Measurements from ENCODE around the gene FFAR3.
"Not testable (repeated sequence)": the region's sequence is repeated elsewhere in the genome, so short reads cannot be mapped to it uniquely, and the experiment has no call there.

FFAR3 gene

GRCh38 chr19:35349614-35350521 lies 8.4 kb upstream of the FFAR3 start:
- no peak for DNase-seq (ENCODE audit: insufficient read length, low spot score)
- FAIRE-seq: no peak

- no peak for FAIRE-seq
- DNase-seq (ENCODE audit: insufficient read length, low spot score): no peak
Observed at GRCh38 chr19:35350591-35350990, 7.7 kb upstream of the FFAR3 start.

- FAIRE-seq: no peak
Observed at GRCh38 chr19:35351411-35352176, 6.7 kb upstream of the FFAR3 start.

GRCh38 chr19:35352177-35352447 lies 6.1 kb upstream of the FFAR3 start:
- FAIRE-seq (no peak), DNase-seq (ENCODE audit: insufficient read length, low spot score) (no peak)

More at GRCh38 chr19:35351411-35352176, 6.7 kb upstream of the FFAR3 start:
- DNase-seq (ENCODE audit: insufficient read length, low spot score): no peak

- DNase-seq (ENCODE audit: insufficient read length, low spot score): peak; percentile 88
- peak; percentile 33 for FAIRE-seq
Observed at GRCh38 chr19:35352448-35353304, 5.6 kb upstream of the FFAR3 start.

GRCh38 chr19:35353635-35354034 lies 4.6 kb upstream of the FFAR3 start:
- no peak for DNase-seq (ENCODE audit: insufficient read length, low spot score)

GRCh38 chr19:35354898-35355297 lies 3.4 kb upstream of the FFAR3 start:
- DNase-seq (ENCODE audit: insufficient read length, low spot score) (no peak), FAIRE-seq (no peak)

More at GRCh38 chr19:35353635-35354034, 4.6 kb upstream of the FFAR3 start:
- FAIRE-seq: no peak

GRCh38 chr19:35355791-35356460 lies 2.3 kb upstream of the FFAR3 start:
- no peak for FAIRE-seq

GRCh38 chr19:35358834-35359233 lies 574 bp downstream of the FFAR3 start:
- peak; percentile 83 for FAIRE-seq
- not testable (repeated sequence) for DNase-seq (ENCODE audit: insufficient read length, low spot score)

More at GRCh38 chr19:35355791-35356460, 2.3 kb upstream of the FFAR3 start:
- DNase-seq (ENCODE audit: insufficient read length, low spot score): no peak

GRCh38 chr19:35359395-35359794 lies 1.1 kb downstream of the FFAR3 start:
- DNase-seq (ENCODE audit: insufficient read length, low spot score); FAIRE-seq: not testable (repeated sequence)

GRCh38 chr19:35360081-35360480 lies 1.8 kb downstream of the FFAR3 start:
- FAIRE-seq; DNase-seq (ENCODE audit: insufficient read length, low spot score): not testable (repeated sequence)

- DNase-seq (ENCODE audit: insufficient read length, low spot score) (no peak), FAIRE-seq (no peak)
Observed at GRCh38 chr19:35360880-35361420, 2.7 kb downstream of the FFAR3 start.

GRCh38 chr19:35362261-35363000 lies 4.2 kb downstream of the FFAR3 start:
- DNase-seq (ENCODE audit: insufficient read length, low spot score) (no peak), FAIRE-seq (no peak)

- no peak for FAIRE-seq
- no peak for DNase-seq (ENCODE audit: insufficient read length, low spot score)
Observed at GRCh38 chr19:35363001-35363590, 4.8 kb downstream of the FFAR3 start.

GRCh38 chr19:35363711-35364425 lies 5.6 kb downstream of the FFAR3 start:
- no peak for FAIRE-seq
- no peak for DNase-seq (ENCODE audit: insufficient read length, low spot score)

GRCh38 chr19:35365303-35365702 lies 7.0 kb downstream of the FFAR3 start:
- no peak for FAIRE-seq
- DNase-seq (ENCODE audit: insufficient read length, low spot score): no peak

- DNase-seq (ENCODE audit: insufficient read length, low spot score): no peak
- FAIRE-seq: no peak
Observed at GRCh38 chr19:35368378-35368777, 10.1 kb downstream of the FFAR3 start.

GRCh38 chr19:35369522-35369921 lies 11.3 kb downstream of the FFAR3 start:
- no peak for DNase-seq (ENCODE audit: insufficient read length, low spot score)
- FAIRE-seq: no peak
